Liver (tissue), 9 donors: ENCODE results near the gene DHRSX. TPM values are rescaled to one million over a fixed set of nuclear protein-coding genes. Genes with fewer than 3 reads are reported as not detected.

Source experiments
- DNase-seq: peaks from one replicate; pipeline ENCODE4 v3.0.0-alpha.2; 2017; ENCODE audit warnings: low spot score
- H3K27ac ChIP-seq, 2 donors: one replicate each; pipeline ENCODE4 v1.7.0; 2013; ENCODE audit warnings: inconsistent platforms in 2 of 2, low read length in 2 of 2, control low read depth in 1 of 2, low read depth in 1 of 2, mild to moderate bottlenecking in 1 of 2
- H3K27me3 ChIP-seq, 4 donors: one replicate each; pipeline versions ENCODE4 v1.6.1 to v1.7.0; 2013; ENCODE audit warnings: low read length in 3 of 4, inconsistent platforms in 1 of 4, mild to moderate bottlenecking in 1 of 4, moderate library complexity in 1 of 4; ENCODE audit not compliant: control insufficient read depth in 4 of 4, insufficient read depth in 4 of 4
- H3K36me3 ChIP-seq, 4 donors: one replicate each; pipeline versions ENCODE4 v1.6.1 to v1.7.0; 2013; ENCODE audit warnings: low read length in 3 of 4, mild to moderate bottlenecking in 3 of 4, low read depth in 1 of 4, moderate library complexity in 1 of 4; ENCODE audit not compliant: control insufficient read depth in 4 of 4, insufficient read depth in 3 of 4
- H3K4me1 ChIP-seq, 4 donors: one replicate each; pipeline versions ENCODE4 v1.6.1 to v1.7.0; 2013; ENCODE audit warnings: low read length in 3 of 4, mild to moderate bottlenecking in 3 of 4, moderate library complexity in 1 of 4; ENCODE audit not compliant: control insufficient read depth in 4 of 4, insufficient read depth in 4 of 4
- H3K4me3 ChIP-seq, 3 donors: one replicate each; pipeline versions ENCODE4 v1.6.1 to v1.7.0; 2013; ENCODE audit warnings: low read length in 3 of 3, control low read depth in 1 of 3, low read depth in 1 of 3, mild to moderate bottlenecking in 1 of 3
- H3K9ac ChIP-seq, 2 donors: one replicate each; pipeline ENCODE4 v1.7.0; 2013; ENCODE audit warnings: low read length in 2 of 2, mild to moderate bottlenecking in 2 of 2, moderate library complexity in 2 of 2, control low read depth in 1 of 2, low read depth in 1 of 2
- H3K9me3 ChIP-seq, 4 donors: one replicate each; pipeline versions ENCODE4 v1.6.1 to v1.7.0; 2013; ENCODE audit warnings: low read length in 3 of 4; ENCODE audit not compliant: control insufficient read depth in 4 of 4
- ATF3 ChIP-seq: IDR thresholded peaks from 2 replicates; pipeline ENCODE4 v1.6.1; 2016; ENCODE audit warnings: antibody characterized with exemption
- CTCF ChIP-seq: fragments of 150-350 bp; IDR thresholded peaks from 2 replicates; pipeline ENCODE4 v1.5.1; 2017; ENCODE audit warnings: improper control_type of control experiment, low read depth, low read length; ENCODE audit not compliant: missing input control
- EGR1 ChIP-seq, 2 donors: IDR thresholded peaks; 2 replicates each; pipeline ENCODE4 v1.6.1; 2016 to 2018; ENCODE audit warnings: antibody characterized with exemption in 2 of 2, low read depth in 2 of 2
- FOXA1 ChIP-seq: IDR thresholded peaks from 2 replicates; pipeline ENCODE4 v1.6.1; 2016; ENCODE audit warnings: antibody characterized with exemption
- FOXA2 ChIP-seq: IDR thresholded peaks from 2 replicates; pipeline ENCODE4 v1.6.1; 2016; ENCODE audit warnings: antibody characterized with exemption
- GABPA ChIP-seq, 2 donors: IDR thresholded peaks in 1 of 2; conservative IDR thresholded peaks in 1 of 2; 2 replicates each; pipeline ENCODE4 v1.6.1; 2016; ENCODE audit warnings: antibody characterized with exemption in 2 of 2, mild to moderate bottlenecking in 1 of 2, moderate library complexity in 1 of 2
- HNF4A ChIP-seq, 2 donors: conservative IDR thresholded peaks; 2 replicates each; pipeline ENCODE4 v1.6.1; 2016; ENCODE audit warnings: antibody characterized with exemption in 2 of 2, mild to moderate bottlenecking in 2 of 2
- HNF4G ChIP-seq: IDR thresholded peaks from 2 replicates; pipeline ENCODE4 v1.6.1; 2016; ENCODE audit warnings: antibody characterized with exemption
- JUND ChIP-seq, 2 donors: IDR thresholded peaks; 2 replicates each; pipeline ENCODE4 v1.6.1; 2016; ENCODE audit warnings: antibody characterized with exemption in 2 of 2
- MAX ChIP-seq: IDR thresholded peaks from 2 replicates; pipeline ENCODE4 v1.6.1; 2016; ENCODE audit warnings: antibody characterized with exemption
- NR2F2 ChIP-seq: IDR thresholded peaks from 2 replicates; pipeline ENCODE4 v1.6.1; 2016; ENCODE audit warnings: antibody characterized with exemption
- RAD21 ChIP-seq, 2 donors: IDR thresholded peaks; 2 replicates each; pipeline ENCODE4 v1.6.1; 2016; ENCODE audit warnings: antibody characterized with exemption in 2 of 2, mild to moderate bottlenecking in 2 of 2
- REST ChIP-seq: IDR thresholded peaks from 2 replicates; pipeline ENCODE4 v1.6.1; 2016; ENCODE audit warnings: antibody characterized with exemption, mild to moderate bottlenecking
- RXRA ChIP-seq, 2 donors: IDR thresholded peaks; 2 replicates each; pipeline ENCODE4 v1.6.1; 2017 to 2018; ENCODE audit warnings: antibody characterized with exemption in 2 of 2, mild to moderate bottlenecking in 1 of 2
- SP1 ChIP-seq: IDR thresholded peaks from 2 replicates; pipeline ENCODE4 v1.6.1; 2018; ENCODE audit warnings: antibody characterized with exemption, mild to moderate bottlenecking
- TAF1 ChIP-seq: conservative IDR thresholded peaks from 2 replicates; pipeline ENCODE4 v1.6.1; 2016; ENCODE audit warnings: antibody characterized with exemption, mild to moderate bottlenecking
- YY1 ChIP-seq: IDR thresholded peaks from 2 replicates; pipeline ENCODE4 v1.6.1; 2016; ENCODE audit warnings: antibody characterized with exemption, mild to moderate bottlenecking
- ZBTB33 ChIP-seq: IDR thresholded peaks from 2 replicates; pipeline ENCODE4 v1.6.1; 2016; ENCODE audit warnings: antibody characterized with exemption
- WGBS: extraction: QIAGEN DNeasy Blood & Tissue Kit; methylation state at CpG from one replicate; pipeline ENCODE4 v1.1.7; 2013; 5-methylcytosine and 5-hydroxymethylcytosine counted together
- polyA plus RNA-seq, 2 donors: library from polyadenylated mRNA; stranded (reverse) in 1 of 2; unstranded in 1 of 2; fragments of 200-250 nt in 1 of 2; fragments of >200 nt in 1 of 2; fragmentation: Nextera tagmentation in 1 of 2; extraction: Ambion mirVana in 1 of 2; gene quantifications; one replicate each; pipeline versions ENCODE4 v1.2.1 to v1.2.3, GENCODE V29; 2013 to 2015
- total RNA-seq, 2 donors: library from RNA; depleted of rRNA; stranded (reverse); fragments of >200 nt; gene quantifications; one replicate each; pipeline ENCODE4 v1.2.3, GENCODE V29; 2014
- donor health status: healthy.
- donor health status: healthy.
- donor health status: healthy.
- donor health status: healthy.
- donor health status: healthy.

The DHRSX gene
- total and polyA plus RNA-seq, 4 donors: 17.2 to 35.2 (median 23.3) TPM

GRCh38 chrX:2492531-2493218 lies 8.1 kb downstream of the DHRSX start:
- no peak for TF ChIP-seq RXRA (IDR thresholded peaks at IDR 0.05)
- TF ChIP-seq EGR1 (IDR thresholded peaks at IDR 0.05; ENCODE audit: low read depth in 2 of 2): no peak
- no peak for TF ChIP-seq RAD21 (IDR thresholded peaks at IDR 0.05)
- TF ChIP-seq FOXA1: no peak
- no peak for TF ChIP-seq ATF3
- TF ChIP-seq CTCF: no peak
- no peak for TF ChIP-seq JUND (IDR thresholded peaks at IDR 0.05)
- TF ChIP-seq NR2F2: no peak
- TF ChIP-seq MAX: no peak
- TF ChIP-seq YY1: no peak
- no peak for TF ChIP-seq ZBTB33
- no peak for TF ChIP-seq HNF4A (conservative IDR thresholded peaks at IDR 0.05)
- no peak for TF ChIP-seq REST
- TF ChIP-seq SP1: no peak
- TF ChIP-seq GABPA (IDR thresholded peaks at IDR 0.05 in 1 of 2, conservative IDR thresholded peaks at IDR 0.05 in 1 of 2): no peak
- TF ChIP-seq FOXA2: no peak
- TF ChIP-seq HNF4G: no peak
- TF ChIP-seq TAF1: no peak
- 91% methylated on average over 22 of the region's 22 CpGs for WGBS
- Histone ChIP-seq H3K4me3 (no peak overlapping the region), H3K36me3 (peaks cover 18 to 28% (median 24%) of the 10 kb centered on the region in 4 donors), H3K27ac (no peak overlapping the region), H3K9ac (no peak overlapping the region), H3K4me1 (peaks cover 4 to 14% (median 9%) of the 10 kb centered on the region in 4 donors), H3K9me3 (no peaks in the 10 kb centered on the region), H3K27me3 (no peaks in the 10 kb centered on the region)
- DNase-seq: no peak
